Measurements from ENCODE around the gene GRAMD4.

DNA sequence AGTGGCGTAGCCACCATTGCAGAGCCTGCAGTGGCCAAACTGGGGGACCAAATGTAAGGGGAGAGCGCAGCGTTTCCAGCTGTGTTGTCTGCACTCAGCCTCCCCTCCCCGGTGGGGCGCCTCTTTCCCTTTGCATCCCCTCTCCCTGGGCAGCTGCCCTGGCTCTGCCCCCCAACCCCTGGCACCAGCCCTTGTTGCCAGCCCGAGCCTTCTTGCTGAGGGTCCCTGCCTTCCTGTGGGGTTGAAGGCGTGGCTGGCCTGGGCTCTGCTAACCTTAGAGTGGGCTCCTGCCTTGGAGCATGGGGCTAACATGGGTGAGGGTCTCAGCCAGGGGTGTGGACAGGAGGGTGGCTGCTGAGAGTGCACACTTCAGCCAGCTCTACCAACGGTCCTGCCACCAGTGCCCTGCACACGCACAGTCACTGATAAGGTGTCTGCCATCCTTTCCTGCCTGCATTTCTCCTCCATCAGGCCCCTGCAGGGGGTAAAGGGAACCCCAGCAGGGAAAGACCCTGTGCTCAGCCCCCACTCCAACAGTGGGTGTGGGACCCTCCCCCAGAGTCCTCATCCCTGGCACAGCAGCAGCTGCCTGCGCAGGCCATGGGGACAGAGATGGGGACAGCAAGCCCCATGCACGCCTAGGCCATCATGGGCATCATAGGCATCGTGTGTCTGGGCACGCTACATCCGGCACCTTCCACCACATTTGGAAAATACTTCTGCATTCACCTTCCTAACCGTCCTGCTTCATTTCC, 74.4 kb downstream of the GRAMD4 start:
- TF ChIP-seq, protein P1, sequence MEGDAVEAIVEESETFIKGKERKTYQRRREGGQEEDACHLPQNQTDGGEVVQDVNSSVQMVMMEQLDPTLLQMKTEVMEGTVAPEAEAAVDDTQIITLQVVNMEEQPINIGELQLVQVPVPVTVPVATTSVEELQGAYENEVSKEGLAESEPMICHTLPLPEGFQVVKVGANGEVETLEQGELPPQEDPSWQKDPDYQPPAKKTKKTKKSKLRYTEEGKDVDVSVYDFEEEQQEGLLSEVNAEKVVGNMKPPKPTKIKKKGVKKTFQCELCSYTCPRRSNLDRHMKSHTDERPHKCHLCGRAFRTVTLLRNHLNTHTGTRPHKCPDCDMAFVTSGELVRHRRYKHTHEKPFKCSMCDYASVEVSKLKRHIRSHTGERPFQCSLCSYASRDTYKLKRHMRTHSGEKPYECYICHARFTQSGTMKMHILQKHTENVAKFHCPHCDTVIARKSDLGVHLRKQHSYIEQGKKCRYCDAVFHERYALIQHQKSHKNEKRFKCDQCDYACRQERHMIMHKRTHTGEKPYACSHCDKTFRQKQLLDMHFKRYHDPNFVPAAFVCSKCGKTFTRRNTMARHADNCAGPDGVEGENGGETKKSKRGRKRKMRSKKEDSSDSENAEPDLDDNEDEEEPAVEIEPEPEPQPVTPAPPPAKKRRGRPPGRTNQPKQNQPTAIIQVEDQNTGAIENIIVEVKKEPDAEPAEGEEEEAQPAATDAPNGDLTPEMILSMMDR (IDR thresholded peaks at IDR 0.05), result no peak
- TF ChIP-seq EP300 (IDR thresholded peaks at IDR 0.05), result no peak
- no peak for TF ChIP-seq POLR2A (IDR thresholded peaks at IDR 0.05; ENCODE audit: low read length)
- no peak for TF ChIP-seq E2F6 (IDR thresholded peaks at IDR 0.05; ENCODE audit: borderline replicate concordance, low read depth)
- TF ChIP-seq, protein P2, sequence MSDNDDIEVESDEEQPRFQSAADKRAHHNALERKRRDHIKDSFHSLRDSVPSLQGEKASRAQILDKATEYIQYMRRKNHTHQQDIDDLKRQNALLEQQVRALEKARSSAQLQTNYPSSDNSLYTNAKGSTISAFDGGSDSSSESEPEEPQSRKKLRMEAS (IDR thresholded peaks at IDR 0.05), result no peak
- no peak for TF ChIP-seq ZNF302 (CRISPR knock-in tag; IDR thresholded peaks at IDR 0.05)
- no peak for TF ChIP-seq BHLHE40 (IDR thresholded peaks at IDR 0.05; ENCODE audit: low read depth, low read length)
- TF ChIP-seq ESRRA (IDR thresholded peaks at IDR 0.05; ENCODE audit: borderline replicate concordance, low read length), result no peak
- no peak for TF ChIP-seq RAD21 (conservative IDR thresholded peaks at IDR 0.05 in 1 of 2, IDR thresholded peaks at IDR 0.05 in 1 of 2)
- TF ChIP-seq CEBPB (IDR thresholded peaks at IDR 0.05), result no peak
- TF ChIP-seq SMC3 (IDR thresholded peaks at IDR 0.05), result no peak
- TF ChIP-seq PBX3 (IDR thresholded peaks at IDR 0.05), result no peak
- TF ChIP-seq REST (IDR thresholded peaks at IDR 0.05), result no peak
